ENCODE data around the gene NAA11. TPM values are rescaled to one million over a fixed set of nuclear protein-coding genes. Genes with fewer than 3 reads are reported as not detected.

Gene NAA11
- polyA plus RNA-seq (2011; rRNA removed) (not detected in 2 replicates), polyA minus RNA-seq (2011; rRNA and poly(A)+ RNA removed) (0.09 TPM in 1 of 2 replicates, not detected in the other)

DNA sequence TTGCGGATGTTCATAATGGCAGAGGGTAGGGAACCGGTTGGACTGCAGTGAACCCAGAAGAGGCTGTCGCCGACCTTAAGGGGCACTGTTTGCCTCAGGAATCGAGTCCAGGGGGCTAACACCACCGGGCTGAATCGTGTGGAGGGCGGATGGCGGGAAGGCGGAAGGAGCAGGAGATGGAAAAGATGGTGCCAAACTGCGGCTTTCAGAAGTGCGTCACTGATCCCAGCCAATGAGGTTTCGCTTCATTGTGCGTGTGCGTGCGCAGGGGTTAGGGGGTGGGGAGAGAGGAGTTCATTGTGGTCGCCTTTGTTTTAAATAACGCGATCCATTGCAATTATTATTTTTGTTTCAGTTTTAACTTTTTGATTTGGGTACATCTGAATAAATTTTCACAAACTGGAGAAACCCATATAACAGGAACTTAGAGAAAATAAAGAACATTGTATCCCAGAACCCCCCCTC lies at the start of gene NAA11:
Gene NAA11 (minus strand): TSS at position 198 of the 465 bp plus-strand sequence. CDS start 184 bp downstream, at position 14.
- no peak for DNase-seq (ENCODE audit: low read depth)
- TF ChIP-seq, protein P1, sequence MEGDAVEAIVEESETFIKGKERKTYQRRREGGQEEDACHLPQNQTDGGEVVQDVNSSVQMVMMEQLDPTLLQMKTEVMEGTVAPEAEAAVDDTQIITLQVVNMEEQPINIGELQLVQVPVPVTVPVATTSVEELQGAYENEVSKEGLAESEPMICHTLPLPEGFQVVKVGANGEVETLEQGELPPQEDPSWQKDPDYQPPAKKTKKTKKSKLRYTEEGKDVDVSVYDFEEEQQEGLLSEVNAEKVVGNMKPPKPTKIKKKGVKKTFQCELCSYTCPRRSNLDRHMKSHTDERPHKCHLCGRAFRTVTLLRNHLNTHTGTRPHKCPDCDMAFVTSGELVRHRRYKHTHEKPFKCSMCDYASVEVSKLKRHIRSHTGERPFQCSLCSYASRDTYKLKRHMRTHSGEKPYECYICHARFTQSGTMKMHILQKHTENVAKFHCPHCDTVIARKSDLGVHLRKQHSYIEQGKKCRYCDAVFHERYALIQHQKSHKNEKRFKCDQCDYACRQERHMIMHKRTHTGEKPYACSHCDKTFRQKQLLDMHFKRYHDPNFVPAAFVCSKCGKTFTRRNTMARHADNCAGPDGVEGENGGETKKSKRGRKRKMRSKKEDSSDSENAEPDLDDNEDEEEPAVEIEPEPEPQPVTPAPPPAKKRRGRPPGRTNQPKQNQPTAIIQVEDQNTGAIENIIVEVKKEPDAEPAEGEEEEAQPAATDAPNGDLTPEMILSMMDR (IDR thresholded peaks at IDR 0.05; ENCODE audit: insufficient read depth, low read depth, low read length): no peak
- H3K36me3 ChIP-seq (ENCODE audit: control insufficient read depth, insufficient read depth, low read length): no peaks in the 10 kb centered on the region
- no peak within 1 kb of the TSS for H3K4me3 ChIP-seq (ENCODE audit: low read depth, low read length)
- ChIA-PET CTCF (no interaction called here), POLR2A (no interaction called here)
- H3K27me3 ChIP-seq (ENCODE audit: control insufficient read depth, insufficient read depth, low read length): no peaks in the 10 kb centered on the region

DNA sequence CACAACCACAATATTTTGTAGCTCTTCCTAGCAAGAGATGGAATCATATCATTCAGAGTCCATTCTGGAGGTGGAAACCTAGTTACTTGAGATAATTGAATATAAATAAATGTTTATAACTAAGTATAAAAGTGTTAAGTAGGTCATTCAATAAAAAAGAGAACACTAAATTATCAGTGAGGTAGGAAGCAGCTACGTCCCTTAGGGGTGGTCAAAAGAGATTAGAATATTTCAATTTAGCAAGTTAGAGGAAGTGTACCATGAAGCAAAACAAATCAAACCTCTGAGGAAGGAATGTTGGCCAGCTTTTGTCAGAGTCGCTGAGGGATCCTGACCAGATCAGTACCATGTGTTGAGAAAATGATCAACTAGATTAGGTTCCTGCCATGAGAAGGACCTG lies 44.2 kb upstream of the NAA11 start:
- no peaks in the 10 kb centered on the region for H3K27me3 ChIP-seq (ENCODE audit: control insufficient read depth, insufficient read depth, low read length)
- ChIA-PET POLR2A (no interaction called here), CTCF (no interaction called here)
- DNase-seq (ENCODE audit: low read depth): no peak
- TF ChIP-seq, protein P1 (IDR thresholded peaks at IDR 0.05; ENCODE audit: insufficient read depth, low read depth, low read length): no peak
- H3K4me3 ChIP-seq (ENCODE audit: low read depth, low read length): no peak overlapping the region
- H3K36me3 ChIP-seq (ENCODE audit: control insufficient read depth, insufficient read depth, low read length): no peaks in the 10 kb centered on the region

DNA sequence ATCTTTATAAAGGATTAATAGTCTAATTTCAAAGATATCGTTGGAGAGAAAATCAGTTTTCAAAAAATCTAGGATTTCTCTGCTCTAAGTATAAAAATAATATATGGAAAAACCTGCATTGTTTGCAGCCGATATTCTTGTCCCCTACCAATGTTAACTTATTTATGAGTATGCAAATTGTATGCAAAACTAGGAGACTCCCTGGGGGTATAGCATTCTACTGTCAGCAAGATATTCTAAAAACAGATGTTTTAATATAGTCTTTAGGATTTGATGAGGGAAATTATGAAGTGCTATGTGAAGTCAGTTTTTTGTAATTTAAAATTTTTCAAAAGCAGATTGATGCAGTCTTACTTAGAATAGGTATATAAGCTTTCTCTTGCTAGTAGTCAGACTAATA lies 41.2 kb upstream of the NAA11 start:
- POLR2A ChIA-PET: no interaction called here
- no peak for DNase-seq (ENCODE audit: low read depth)
- no peaks in the 10 kb centered on the region for H3K36me3 ChIP-seq (ENCODE audit: control insufficient read depth, insufficient read depth, low read length)
- CTCF ChIA-PET: no interaction called here
- TF ChIP-seq, protein P1 (IDR thresholded peaks at IDR 0.05; ENCODE audit: insufficient read depth, low read depth, low read length): no peak
- no peak overlapping the region for H3K4me3 ChIP-seq (ENCODE audit: low read depth, low read length)
- H3K27me3 ChIP-seq (ENCODE audit: control insufficient read depth, insufficient read depth, low read length): no peaks in the 10 kb centered on the region

DNA sequence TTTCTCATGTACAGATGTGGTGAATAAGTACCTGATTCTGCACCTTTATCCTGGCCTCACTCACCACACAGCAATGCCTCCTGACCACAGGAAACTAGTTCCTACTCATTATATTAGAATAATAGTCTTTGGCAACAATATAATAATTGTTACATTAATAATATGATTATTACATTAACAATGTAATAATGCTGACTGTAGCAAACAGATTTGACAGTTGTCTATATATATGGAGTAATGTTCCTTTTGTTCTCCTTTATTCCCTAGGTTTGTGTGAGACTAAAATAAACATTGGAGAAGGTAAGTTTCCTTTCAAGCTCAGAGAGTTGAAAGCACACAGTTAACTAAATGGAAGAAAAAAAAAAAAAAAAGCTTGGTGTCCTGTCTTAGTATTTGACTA lies 40.6 kb upstream of the NAA11 start:
- ChIA-PET POLR2A (no interaction called here), CTCF (no interaction called here)
- no peaks in the 10 kb centered on the region for H3K36me3 ChIP-seq (ENCODE audit: control insufficient read depth, insufficient read depth, low read length)
- TF ChIP-seq, protein P1 (IDR thresholded peaks at IDR 0.05; ENCODE audit: insufficient read depth, low read depth, low read length): no peak
- no peak overlapping the region for H3K4me3 ChIP-seq (ENCODE audit: low read depth, low read length)
- no peak for DNase-seq (ENCODE audit: low read depth)
- no peaks in the 10 kb centered on the region for H3K27me3 ChIP-seq (ENCODE audit: control insufficient read depth, insufficient read depth, low read length)

DNA sequence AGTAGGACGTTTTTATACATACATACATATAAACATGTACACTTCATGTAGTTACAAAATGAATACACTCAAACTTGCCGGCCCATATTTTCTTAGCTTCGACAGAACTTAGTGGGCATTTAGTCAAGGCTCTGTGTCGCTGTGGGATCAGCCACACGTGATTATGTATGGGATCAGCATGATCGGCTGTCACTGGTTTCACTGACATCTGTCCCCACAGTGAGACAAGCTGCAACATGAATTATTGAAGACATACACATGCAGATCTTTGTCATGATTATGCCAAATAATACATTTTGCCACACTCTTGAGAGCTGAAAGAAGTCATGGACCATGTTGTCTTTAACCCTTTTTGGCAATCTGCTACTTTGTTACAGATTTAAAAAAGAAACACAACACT lies 38.2 kb upstream of the NAA11 start:
- no peak for DNase-seq (ENCODE audit: low read depth)
- TF ChIP-seq, protein P1 (IDR thresholded peaks at IDR 0.05; ENCODE audit: insufficient read depth, low read depth, low read length): no peak
- H3K36me3 ChIP-seq (ENCODE audit: control insufficient read depth, insufficient read depth, low read length): no peaks in the 10 kb centered on the region
- CTCF ChIA-PET: interaction anchor here (0.7 kb wide), 1 partner anchor 52 kb away, joined by 3 read pairs; no protein-coding TSS in a partner anchor
- no peaks in the 10 kb centered on the region for H3K27me3 ChIP-seq (ENCODE audit: control insufficient read depth, insufficient read depth, low read length)
- POLR2A ChIA-PET: no interaction called here
- H3K4me3 ChIP-seq (ENCODE audit: low read depth, low read length): no peak overlapping the region
